Activated T-helper 1 cell treated with Interleukin-2 at 50 U/mL for 16 hours (primary cell): ENCODE data around the gene ADTRP.
"Not testable (repeated sequence)": the region's sequence is repeated elsewhere in the genome, so short reads cannot be mapped to it uniquely, and the experiment has no call there.

Experiments
- DNase-seq: peaks from one replicate; pipeline ENCODE4 v3.0.0-alpha.2; 2020; ENCODE audit warnings: low read depth

ADTRP gene

GRCh38 chr6:11692451-11693376, 85.9 kb downstream of the ADTRP start:
- no peak for DNase-seq

- no peak for DNase-seq
These were observed 88.8 kb downstream of the ADTRP start for GRCh38 chr6:11689847-11690246.

- DNase-seq: not testable (repeated sequence)
These were observed 89.2 kb downstream of the ADTRP start for GRCh38 chr6:11689400-11689799.

DNA sequence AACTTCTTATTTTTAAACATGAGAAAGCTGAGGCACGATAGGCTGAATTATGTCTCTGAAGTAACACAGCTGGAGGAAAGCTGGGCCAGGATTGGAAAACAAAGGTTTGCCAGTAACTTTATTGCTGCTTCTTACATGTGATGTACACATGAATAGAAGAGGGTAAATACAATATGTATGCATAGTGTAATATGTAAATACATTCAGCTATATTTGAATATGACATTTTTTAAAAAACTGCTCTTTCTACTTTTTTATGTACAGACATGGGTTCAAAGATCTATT, 90.2 kb downstream of the ADTRP start:
- DNase-seq: no peak

GRCh38 chr6:11685481-11686093, 93.0 kb downstream of the ADTRP start:
- no peak for DNase-seq

DNA sequence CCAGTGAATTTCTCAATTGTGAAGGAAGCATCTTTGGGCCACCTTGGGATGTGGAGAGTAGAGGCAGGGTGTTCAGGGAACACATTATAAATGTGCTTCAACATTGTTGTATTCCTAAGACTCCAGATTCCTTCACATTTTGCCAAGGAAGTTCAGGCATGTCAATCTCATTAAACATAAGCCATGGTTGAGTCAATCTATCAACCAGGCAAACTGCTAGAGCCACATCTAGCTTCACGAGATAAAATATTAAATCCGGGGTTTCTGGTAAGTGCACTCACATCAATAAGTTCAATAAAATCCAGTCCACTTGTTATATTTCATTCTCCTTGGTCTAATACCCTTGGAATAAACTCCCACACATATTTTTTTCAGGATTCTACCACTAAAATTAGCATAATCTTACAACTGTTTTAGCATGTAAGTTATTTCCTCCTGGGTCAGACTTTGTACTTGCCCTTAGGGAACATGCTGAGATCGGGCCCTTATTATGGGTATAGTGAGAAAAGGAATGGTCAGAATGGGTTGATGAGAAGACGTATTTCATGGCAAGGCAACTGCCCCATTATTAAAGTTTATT, 93.6 kb downstream of the ADTRP start:
- DNase-seq: no peak

DNA sequence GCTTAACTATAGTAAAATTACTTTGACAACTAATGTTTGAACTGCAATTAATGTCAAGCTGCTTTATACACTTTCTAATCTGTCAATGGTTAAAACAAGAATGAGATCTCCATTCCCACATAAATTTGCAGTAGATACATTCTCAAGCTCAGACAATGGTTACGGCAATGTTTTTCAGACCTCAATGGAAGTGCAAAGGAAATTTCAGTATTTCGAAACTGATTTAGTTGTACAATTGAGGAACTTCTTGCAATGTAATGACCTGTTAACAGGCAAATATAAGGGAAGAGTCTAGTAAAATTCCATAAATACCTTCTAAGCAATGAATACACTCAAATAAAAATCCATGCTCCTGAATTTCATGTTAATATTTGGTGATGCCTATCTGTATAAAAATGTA, 94.7 kb downstream of the ADTRP start:
- DNase-seq: no peak

DNA sequence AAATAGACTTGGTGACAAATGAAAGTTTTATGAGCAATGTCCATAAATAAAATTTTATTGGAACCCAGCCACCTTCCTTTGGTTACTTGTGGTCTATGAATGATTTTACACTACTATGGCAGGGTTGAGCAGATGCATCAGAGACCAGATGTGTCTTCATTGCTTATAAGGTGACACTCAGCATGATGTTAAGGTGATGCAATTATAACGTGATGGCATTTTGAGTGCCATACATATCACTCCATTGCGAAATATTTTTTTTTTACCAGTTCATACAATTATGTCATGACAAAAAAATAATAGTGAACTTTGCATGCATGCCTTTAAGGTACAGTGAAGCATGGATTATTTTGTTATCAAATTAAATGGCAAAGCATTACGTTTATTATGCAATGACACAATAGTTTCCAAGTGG, 96.0 kb downstream of the ADTRP start:
- DNase-seq: no peak

- DNase-seq: no peak
These were observed 96.8 kb downstream of the ADTRP start for GRCh38 chr6:11681770-11682169.

DNA sequence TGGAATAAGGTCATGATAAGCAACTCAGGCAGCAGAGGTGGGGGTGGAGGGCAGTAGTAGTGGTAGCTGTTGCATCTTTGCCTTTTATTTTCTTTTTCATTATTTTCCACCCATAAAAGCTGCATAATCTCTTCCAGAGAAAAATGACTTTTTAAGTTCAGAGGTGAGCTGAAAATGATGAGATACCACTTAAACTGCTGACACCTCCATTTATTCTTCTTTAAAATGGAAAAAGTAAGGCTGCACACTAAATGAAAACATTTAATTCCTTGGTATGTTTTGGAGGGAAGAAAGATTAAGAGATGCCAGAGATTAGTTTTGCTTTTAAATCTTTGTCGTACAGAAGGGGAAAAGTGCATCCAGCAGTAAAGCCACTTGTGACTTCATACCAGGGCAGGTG, 97.2 kb downstream of the ADTRP start:
- no peak for DNase-seq

DNA sequence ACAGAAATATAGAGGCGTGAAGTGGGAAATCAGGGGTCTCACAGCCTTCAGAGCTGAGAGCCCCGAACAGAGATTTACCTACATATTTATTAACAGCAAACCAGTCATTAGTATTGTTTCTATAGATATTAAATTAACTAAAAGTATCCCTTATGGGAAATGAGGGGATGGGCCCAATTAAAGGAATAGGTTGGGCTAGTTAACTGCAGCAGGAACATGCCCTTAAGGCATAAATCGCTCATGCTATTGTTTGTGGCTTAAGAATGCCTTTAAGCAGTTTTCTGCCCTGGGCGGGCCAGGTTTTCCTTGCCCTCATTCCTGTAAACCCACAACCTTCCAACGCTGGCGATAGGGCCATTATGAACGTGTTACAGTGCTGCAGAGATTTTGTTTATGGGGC, 98.1 kb downstream of the ADTRP start:
- DNase-seq: not testable (repeated sequence)

DNA sequence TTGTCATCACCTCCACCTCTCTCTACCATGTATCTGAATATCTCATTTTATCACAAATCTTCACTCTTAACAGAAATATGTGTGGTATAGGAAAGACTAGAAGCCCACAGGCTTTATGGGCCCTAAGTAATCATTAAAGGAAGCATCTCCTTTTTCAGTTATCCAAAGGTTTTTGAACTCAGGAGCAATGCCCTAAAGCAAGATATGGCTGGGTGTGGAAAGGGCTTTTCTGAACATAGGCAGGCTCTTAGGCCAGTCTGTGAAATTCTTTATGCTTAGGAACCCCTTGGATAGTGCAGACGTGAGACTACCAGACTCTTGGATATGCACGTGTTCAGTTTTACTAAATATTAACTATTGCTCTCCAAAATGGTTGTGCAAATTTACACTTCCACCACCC, 99.5 kb downstream of the ADTRP start:
- no peak for DNase-seq

GRCh38 chr6:11675601-11676000, 103.0 kb downstream of the ADTRP start:
- DNase-seq: no peak

DNA sequence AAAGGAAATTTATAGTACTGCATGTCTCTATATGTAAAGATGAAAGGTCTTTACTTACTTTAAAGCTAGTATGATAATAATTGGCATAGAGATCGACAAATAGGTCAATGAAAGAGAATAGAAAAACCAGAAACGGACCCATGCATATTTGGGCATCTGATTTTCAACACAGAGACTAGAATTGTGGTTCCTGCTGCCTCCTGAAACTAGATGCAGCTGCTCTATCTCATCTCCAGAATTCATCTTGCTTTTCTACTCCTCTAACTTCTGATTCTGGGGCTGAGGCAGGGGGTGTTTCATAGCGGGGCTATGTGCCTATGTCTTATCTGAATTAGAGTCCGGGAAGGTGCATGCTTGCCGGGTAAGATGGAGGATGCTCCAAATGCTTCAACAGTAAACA, 105.9 kb downstream of the ADTRP start:
- DNase-seq: no peak

DNA sequence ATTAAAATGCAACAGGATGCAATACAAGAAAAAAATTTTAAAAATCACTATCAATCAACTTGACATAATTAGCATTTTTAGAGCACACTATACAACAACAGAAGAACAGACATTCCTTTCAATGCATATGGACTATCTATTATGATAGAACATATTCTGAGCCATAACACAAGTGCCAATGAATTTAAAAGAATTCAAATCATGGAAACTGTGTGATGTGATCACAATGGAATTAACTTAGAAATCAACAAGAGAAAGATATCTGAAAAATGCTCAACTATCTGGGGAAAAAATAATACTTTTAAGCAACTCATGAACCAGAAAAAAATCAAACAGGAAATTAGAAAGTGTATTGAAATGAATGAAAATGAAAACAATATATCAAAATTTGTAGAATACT, 106.3 kb downstream of the ADTRP start:
- no peak for DNase-seq

- DNase-seq: no peak
These were observed 108.9 kb downstream of the ADTRP start for GRCh38 chr6:11669696-11670095.

GRCh38 chr6:11668455-11668854, 110.1 kb downstream of the ADTRP start:
- DNase-seq: no peak

DNA sequence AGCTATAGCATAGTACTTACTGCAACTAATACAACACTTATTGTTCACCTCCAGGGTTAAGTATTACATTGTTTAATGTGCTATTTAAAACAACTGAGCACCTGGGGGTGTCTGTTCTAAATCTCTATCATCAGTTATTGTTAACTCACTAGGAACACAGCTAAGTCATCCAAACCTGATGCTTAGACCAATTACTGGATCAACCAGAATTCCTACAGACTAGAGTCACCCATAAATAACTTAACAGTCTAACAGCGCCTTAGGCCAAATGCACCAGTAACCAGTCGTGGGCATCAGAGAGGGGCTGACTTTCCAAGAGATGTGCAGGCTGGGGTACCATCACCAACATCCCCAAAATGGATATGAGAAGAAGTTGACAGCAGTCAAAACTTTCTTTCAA, 110.7 kb downstream of the ADTRP start:
- DNase-seq: no peak

GRCh38 chr6:11665604-11666326, 112.8 kb downstream of the ADTRP start:
- DNase-seq: no peak
